ENCODE results near the gene PLCH2.

The PLCH2 gene

DNA sequence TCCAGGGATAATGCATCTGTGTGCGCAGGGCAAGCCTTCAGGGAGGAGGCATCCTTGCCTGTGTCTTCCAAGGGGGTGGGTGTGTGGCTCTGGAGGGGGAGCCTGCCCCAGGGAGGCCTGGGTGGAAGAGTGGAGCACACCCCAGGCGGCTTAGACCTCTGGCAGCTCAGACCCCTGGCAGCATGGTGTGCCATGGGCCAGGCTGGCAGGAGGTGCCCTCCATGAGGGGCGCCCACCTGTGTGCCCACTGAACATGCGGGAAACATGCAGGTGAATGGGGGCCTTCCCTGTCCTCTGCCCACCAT lies 51.4 kb downstream of the PLCH2 start:
- H4K20me1 ChIP-seq (ENCODE audit: insufficient read depth, low read length, poor library complexity, severe bottlenecking): peaks cover 34% of the 10 kb centered on the region
- no peaks in the 10 kb centered on the region for H3K27me3 ChIP-seq (ENCODE audit: insufficient read depth, low read length, poor library complexity, severe bottlenecking)
- peaks cover 35% of the 10 kb centered on the region for H3K79me2 ChIP-seq (ENCODE audit: insufficient read depth, low read length)
- H3F3A ChIP-seq (ENCODE audit: low read depth): no peaks in the 10 kb centered on the region
- H3K9ac ChIP-seq (ENCODE audit: low read depth, low read length, poor library complexity, severe bottlenecking): no peak overlapping the region
- no peaks in the 10 kb centered on the region for H3K36me3 ChIP-seq (ENCODE audit: insufficient read depth, low read length)
- no peak overlapping the region for H2AFZ ChIP-seq (ENCODE audit: low read length)
- H3K9me3 ChIP-seq (ENCODE audit: insufficient read depth, low read depth, low read length): no peaks in the 10 kb centered on the region
- peaks cover 27% of the 10 kb centered on the region for H3K4me1 ChIP-seq (ENCODE audit: insufficient read depth, low read length, poor library complexity, severe bottlenecking)
- no peak for TF ChIP-seq EZH2phosphoT487 (IDR thresholded peaks at IDR 0.05; ENCODE audit: borderline replicate concordance)
- TF ChIP-seq, protein P1, sequence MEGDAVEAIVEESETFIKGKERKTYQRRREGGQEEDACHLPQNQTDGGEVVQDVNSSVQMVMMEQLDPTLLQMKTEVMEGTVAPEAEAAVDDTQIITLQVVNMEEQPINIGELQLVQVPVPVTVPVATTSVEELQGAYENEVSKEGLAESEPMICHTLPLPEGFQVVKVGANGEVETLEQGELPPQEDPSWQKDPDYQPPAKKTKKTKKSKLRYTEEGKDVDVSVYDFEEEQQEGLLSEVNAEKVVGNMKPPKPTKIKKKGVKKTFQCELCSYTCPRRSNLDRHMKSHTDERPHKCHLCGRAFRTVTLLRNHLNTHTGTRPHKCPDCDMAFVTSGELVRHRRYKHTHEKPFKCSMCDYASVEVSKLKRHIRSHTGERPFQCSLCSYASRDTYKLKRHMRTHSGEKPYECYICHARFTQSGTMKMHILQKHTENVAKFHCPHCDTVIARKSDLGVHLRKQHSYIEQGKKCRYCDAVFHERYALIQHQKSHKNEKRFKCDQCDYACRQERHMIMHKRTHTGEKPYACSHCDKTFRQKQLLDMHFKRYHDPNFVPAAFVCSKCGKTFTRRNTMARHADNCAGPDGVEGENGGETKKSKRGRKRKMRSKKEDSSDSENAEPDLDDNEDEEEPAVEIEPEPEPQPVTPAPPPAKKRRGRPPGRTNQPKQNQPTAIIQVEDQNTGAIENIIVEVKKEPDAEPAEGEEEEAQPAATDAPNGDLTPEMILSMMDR (conservative IDR thresholded peaks at IDR 0.05; ENCODE audit: low read length): no peak
- no peak overlapping the region for H3K4me2 ChIP-seq (ENCODE audit: low read depth, low read length, poor library complexity, severe bottlenecking)
- no peak overlapping the region for H3K4me3 ChIP-seq (ENCODE audit: low read length, poor library complexity, severe bottlenecking)
- no peaks in the 10 kb centered on the region for H3K9me2 ChIP-seq (replicated peaks; ENCODE audit: low read depth, low read length)

DNA sequence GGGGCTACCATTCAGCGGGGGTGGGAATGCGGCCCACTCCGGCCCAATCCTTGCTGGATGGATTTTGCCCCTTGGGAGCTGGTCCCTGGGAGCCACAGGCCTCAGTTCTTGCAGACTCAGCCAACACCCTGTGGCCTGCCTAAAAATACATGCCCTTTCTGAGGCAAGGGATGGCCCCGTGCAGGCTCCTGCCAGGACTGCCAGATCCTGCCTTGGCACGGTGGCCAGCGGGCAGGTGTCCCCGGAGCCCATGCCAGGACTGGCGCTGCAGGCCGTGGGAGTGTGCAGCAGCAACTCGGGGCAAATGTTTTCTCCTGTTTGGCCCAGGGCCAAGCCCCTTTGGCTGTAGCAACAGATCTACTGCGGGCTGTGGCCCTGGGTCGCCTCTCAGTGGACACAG lies 51.9 kb downstream of the PLCH2 start:
- Histone ChIP-seq H3K4me3 (ENCODE audit: low read length, poor library complexity, severe bottlenecking) (no peak overlapping the region), H3K9ac (ENCODE audit: low read depth, low read length, poor library complexity, severe bottlenecking) (no peak overlapping the region), H4K20me1 (ENCODE audit: insufficient read depth, low read length, poor library complexity, severe bottlenecking) (peaks cover 29% of the 10 kb centered on the region), H3K36me3 (ENCODE audit: insufficient read depth, low read length) (no peaks in the 10 kb centered on the region), H3K4me1 (ENCODE audit: insufficient read depth, low read length, poor library complexity, severe bottlenecking) (peaks cover 27% of the 10 kb centered on the region), H2AFZ (ENCODE audit: low read length) (no peak overlapping the region), H3F3A (ENCODE audit: low read depth) (no peaks in the 10 kb centered on the region), H3K4me2 (ENCODE audit: low read depth, low read length, poor library complexity, severe bottlenecking) (no peak overlapping the region), H3K9me2 (replicated peaks; ENCODE audit: low read depth, low read length) (no peaks in the 10 kb centered on the region), H3K9me3 (ENCODE audit: insufficient read depth, low read depth, low read length) (no peaks in the 10 kb centered on the region), H3K79me2 (ENCODE audit: insufficient read depth, low read length) (peaks cover 30% of the 10 kb centered on the region), H3K27me3 (ENCODE audit: insufficient read depth, low read length, poor library complexity, severe bottlenecking) (no peaks in the 10 kb centered on the region)
- TF ChIP-seq, protein P1 (conservative IDR thresholded peaks at IDR 0.05; ENCODE audit: low read length): no peak
- no peak for TF ChIP-seq EZH2phosphoT487 (IDR thresholded peaks at IDR 0.05; ENCODE audit: borderline replicate concordance)

DNA sequence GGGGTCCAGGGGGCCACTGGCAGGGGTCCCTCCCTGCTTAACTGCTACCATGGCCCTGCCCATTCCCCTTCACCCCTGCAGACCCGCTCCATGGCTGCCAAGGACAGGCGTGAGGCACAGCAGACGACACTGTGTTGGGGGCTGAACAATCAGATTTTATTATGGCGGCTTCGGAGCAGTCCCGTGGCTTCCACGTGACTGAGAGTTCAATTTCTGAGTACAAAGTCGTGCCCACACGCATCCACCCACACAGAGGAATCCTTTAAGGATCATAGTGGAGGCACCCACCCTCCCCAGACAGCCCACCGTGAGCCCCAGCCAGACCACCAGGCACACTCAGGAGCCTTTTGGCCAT lies 52.5 kb downstream of the PLCH2 start:
- H3K36me3 ChIP-seq (ENCODE audit: insufficient read depth, low read length): no peaks in the 10 kb centered on the region
- no peak overlapping the region for H2AFZ ChIP-seq (ENCODE audit: low read length)
- H3K9me3 ChIP-seq (ENCODE audit: insufficient read depth, low read depth, low read length): no peaks in the 10 kb centered on the region
- peaks cover 24% of the 10 kb centered on the region for H3K79me2 ChIP-seq (ENCODE audit: insufficient read depth, low read length)
- no peak for TF ChIP-seq EZH2phosphoT487 (IDR thresholded peaks at IDR 0.05; ENCODE audit: borderline replicate concordance)
- TF ChIP-seq, protein P1 (conservative IDR thresholded peaks at IDR 0.05; ENCODE audit: low read length): no peak
- H3F3A ChIP-seq (ENCODE audit: low read depth): no peaks in the 10 kb centered on the region
- no peaks in the 10 kb centered on the region for H3K9me2 ChIP-seq (replicated peaks; ENCODE audit: low read depth, low read length)
- H3K9ac ChIP-seq (ENCODE audit: low read depth, low read length, poor library complexity, severe bottlenecking): no peak overlapping the region
- no peak overlapping the region for H3K4me3 ChIP-seq (ENCODE audit: low read length, poor library complexity, severe bottlenecking)
- H3K4me1 ChIP-seq (ENCODE audit: insufficient read depth, low read length, poor library complexity, severe bottlenecking): peaks cover 24% of the 10 kb centered on the region
- no peaks in the 10 kb centered on the region for H3K27me3 ChIP-seq (ENCODE audit: insufficient read depth, low read length, poor library complexity, severe bottlenecking)
- H4K20me1 ChIP-seq (ENCODE audit: insufficient read depth, low read length, poor library complexity, severe bottlenecking): peaks cover 23% of the 10 kb centered on the region
- no peak overlapping the region for H3K4me2 ChIP-seq (ENCODE audit: low read depth, low read length, poor library complexity, severe bottlenecking)
